ENCODE measurements around the gene PDIA2.

Gene PDIA2

DNA sequence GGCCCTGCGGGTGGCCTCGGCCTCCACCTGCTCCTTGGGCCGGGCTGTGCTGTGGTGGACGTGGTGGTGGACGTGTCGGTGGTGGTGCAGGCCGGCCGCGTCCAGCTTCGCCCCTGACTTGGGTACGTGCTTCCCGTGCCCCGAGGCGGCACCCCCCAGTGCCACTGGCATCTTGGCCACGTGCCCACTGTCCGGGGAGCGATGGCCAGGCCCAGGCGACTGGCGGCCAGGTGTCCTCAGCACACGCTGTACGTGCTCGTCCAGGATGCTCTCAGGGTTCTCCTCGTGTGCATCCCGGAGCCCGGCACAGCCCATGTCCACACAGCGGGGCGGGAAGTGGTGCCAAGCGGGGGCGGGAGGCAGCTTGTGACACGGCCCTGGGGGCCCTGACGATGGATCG, 14.9 kb downstream of the PDIA2 start:
- TF ChIP-seq TOX (CRISPR knock-in tag; IDR thresholded peaks at IDR 0.05; ENCODE audit: borderline replicate concordance) (no peak), TCF4 (CRISPR knock-in tag; IDR thresholded peaks at IDR 0.05; ENCODE audit: borderline replicate concordance) (no peak), ESRRG (CRISPR knock-in tag; IDR thresholded peaks at IDR 0.05) (no peak), ZNF8 (CRISPR knock-in tag; IDR thresholded peaks at IDR 0.05) (no peak), ZNF70 (CRISPR knock-in tag; IDR thresholded peaks at IDR 0.05) (no peak), PPARA (CRISPR knock-in tag; IDR thresholded peaks at IDR 0.05; ENCODE audit: borderline replicate concordance) (no peak), GLIS3 (CRISPR knock-in tag; IDR thresholded peaks at IDR 0.05) (no peak), ZFP3 (CRISPR knock-in tag; IDR thresholded peaks at IDR 0.05) (no peak), RARB (CRISPR knock-in tag; IDR thresholded peaks at IDR 0.05) (no peak), OSR1 (CRISPR knock-in tag; IDR thresholded peaks at IDR 0.05) (no peak), CREB5 (CRISPR knock-in tag; IDR thresholded peaks at IDR 0.05; ENCODE audit: low read depth) (no peak), ZNF565 (CRISPR knock-in tag; conservative IDR thresholded peaks at IDR 0.05; ENCODE audit: low read depth) (no peak), BACH2 (CRISPR knock-in tag; IDR thresholded peaks at IDR 0.05; ENCODE audit: borderline replicate concordance) (no peak)
- TF ChIP-seq, protein P1, sequence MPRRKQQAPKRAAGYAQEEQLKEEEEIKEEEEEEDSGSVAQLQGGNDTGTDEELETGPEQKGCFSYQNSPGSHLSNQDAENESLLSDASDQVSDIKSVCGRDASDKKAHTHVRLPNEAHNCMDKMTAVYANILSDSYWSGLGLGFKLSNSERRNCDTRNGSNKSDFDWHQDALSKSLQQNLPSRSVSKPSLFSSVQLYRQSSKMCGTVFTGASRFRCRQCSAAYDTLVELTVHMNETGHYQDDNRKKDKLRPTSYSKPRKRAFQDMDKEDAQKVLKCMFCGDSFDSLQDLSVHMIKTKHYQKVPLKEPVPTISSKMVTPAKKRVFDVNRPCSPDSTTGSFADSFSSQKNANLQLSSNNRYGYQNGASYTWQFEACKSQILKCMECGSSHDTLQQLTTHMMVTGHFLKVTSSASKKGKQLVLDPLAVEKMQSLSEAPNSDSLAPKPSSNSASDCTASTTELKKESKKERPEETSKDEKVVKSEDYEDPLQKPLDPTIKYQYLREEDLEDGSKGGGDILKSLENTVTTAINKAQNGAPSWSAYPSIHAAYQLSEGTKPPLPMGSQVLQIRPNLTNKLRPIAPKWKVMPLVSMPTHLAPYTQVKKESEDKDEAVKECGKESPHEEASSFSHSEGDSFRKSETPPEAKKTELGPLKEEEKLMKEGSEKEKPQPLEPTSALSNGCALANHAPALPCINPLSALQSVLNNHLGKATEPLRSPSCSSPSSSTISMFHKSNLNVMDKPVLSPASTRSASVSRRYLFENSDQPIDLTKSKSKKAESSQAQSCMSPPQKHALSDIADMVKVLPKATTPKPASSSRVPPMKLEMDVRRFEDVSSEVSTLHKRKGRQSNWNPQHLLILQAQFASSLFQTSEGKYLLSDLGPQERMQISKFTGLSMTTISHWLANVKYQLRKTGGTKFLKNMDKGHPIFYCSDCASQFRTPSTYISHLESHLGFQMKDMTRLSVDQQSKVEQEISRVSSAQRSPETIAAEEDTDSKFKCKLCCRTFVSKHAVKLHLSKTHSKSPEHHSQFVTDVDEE (CRISPR knock-in tag; IDR thresholded peaks at IDR 0.05) = no peak
- TF ChIP-seq, protein P2, sequence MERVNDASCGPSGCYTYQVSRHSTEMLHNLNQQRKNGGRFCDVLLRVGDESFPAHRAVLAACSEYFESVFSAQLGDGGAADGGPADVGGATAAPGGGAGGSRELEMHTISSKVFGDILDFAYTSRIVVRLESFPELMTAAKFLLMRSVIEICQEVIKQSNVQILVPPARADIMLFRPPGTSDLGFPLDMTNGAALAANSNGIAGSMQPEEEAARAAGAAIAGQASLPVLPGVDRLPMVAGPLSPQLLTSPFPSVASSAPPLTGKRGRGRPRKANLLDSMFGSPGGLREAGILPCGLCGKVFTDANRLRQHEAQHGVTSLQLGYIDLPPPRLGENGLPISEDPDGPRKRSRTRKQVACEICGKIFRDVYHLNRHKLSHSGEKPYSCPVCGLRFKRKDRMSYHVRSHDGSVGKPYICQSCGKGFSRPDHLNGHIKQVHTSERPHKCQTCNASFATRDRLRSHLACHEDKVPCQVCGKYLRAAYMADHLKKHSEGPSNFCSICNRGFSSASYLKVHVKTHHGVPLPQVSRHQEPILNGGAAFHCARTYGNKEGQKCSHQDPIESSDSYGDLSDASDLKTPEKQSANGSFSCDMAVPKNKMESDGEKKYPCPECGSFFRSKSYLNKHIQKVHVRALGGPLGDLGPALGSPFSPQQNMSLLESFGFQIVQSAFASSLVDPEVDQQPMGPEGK (CRISPR knock-in tag; IDR thresholded peaks at IDR 0.05; ENCODE audit: borderline replicate concordance) = no peak
- ATAC-seq = no peak

- ATAC-seq = no peak
- no peak for TF ChIP-seq CREB5 (CRISPR knock-in tag; IDR thresholded peaks at IDR 0.05; ENCODE audit: low read depth)
- TF ChIP-seq, protein P1 (CRISPR knock-in tag; IDR thresholded peaks at IDR 0.05) = no peak
- no peak for TF ChIP-seq ZFP30 (CRISPR knock-in tag; IDR thresholded peaks at IDR 0.05)
- no peak for TF ChIP-seq ZNF8 (CRISPR knock-in tag; IDR thresholded peaks at IDR 0.05)
Observed at GRCh38 chr16:301235-301634, 18.3 kb downstream of the PDIA2 start.

DNA sequence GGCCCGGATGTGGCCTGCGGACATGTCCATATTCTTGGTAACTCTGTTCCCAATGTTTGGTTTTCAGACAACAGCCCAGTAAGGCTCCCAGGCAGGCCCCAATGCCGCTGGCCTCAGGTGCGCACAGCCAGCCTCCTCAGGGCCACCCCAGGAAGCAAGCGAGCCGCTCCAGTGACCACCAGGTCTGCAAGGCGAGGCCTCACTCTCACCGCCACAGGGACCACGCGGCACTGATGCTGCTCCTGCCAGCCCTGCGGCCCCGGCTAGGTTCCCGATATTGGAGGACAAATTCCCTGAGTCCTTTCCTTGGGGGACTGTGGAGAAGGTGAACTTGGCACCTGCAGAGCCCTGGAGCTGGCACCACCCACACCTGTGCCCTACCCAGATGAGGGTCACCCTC, 19.0 kb downstream of the PDIA2 start:
- TF ChIP-seq ZNF8 (CRISPR knock-in tag; IDR thresholded peaks at IDR 0.05) (no peak), OSR1 (CRISPR knock-in tag; IDR thresholded peaks at IDR 0.05) (no peak), GLIS3 (CRISPR knock-in tag; IDR thresholded peaks at IDR 0.05) (no peak), ZNF565 (CRISPR knock-in tag; conservative IDR thresholded peaks at IDR 0.05; ENCODE audit: low read depth) (no peak), TCF4 (CRISPR knock-in tag; IDR thresholded peaks at IDR 0.05; ENCODE audit: borderline replicate concordance) (no peak), RARB (CRISPR knock-in tag; IDR thresholded peaks at IDR 0.05) (no peak), SNAI2 (CRISPR knock-in tag; IDR thresholded peaks at IDR 0.05) (no peak), ZFP30 (CRISPR knock-in tag; IDR thresholded peaks at IDR 0.05) (no peak)
- TF ChIP-seq, protein P3, sequence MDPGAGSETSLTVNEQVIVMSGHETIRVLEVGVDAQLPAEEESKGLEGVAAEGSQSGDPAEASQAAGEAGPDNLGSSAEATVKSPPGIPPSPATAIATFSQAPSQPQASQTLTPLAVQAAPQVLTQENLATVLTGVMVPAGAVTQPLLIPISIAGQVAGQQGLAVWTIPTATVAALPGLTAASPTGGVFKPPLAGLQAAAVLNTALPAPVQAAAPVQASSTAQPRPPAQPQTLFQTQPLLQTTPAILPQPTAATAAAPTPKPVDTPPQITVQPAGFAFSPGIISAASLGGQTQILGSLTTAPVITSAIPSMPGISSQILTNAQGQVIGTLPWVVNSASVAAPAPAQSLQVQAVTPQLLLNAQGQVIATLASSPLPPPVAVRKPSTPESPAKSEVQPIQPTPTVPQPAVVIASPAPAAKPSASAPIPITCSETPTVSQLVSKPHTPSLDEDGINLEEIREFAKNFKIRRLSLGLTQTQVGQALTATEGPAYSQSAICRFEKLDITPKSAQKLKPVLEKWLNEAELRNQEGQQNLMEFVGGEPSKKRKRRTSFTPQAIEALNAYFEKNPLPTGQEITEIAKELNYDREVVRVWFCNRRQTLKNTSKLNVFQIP (CRISPR knock-in tag; IDR thresholded peaks at IDR 0.05; ENCODE audit: borderline replicate concordance, low read depth) = no peak
- TF ChIP-seq, protein P1 (CRISPR knock-in tag; IDR thresholded peaks at IDR 0.05) = no peak
- TF ChIP-seq, protein P2 (CRISPR knock-in tag; IDR thresholded peaks at IDR 0.05; ENCODE audit: borderline replicate concordance) = no peak
- no peak for ATAC-seq

Measured in SK-N-SH treated with all-trans-retinoic acid at 6 μM for 48 hours (cell line).